H1 (cell line): Measurements from ENCODE around the gene DBH. TPM values are rescaled to one million over a fixed set of nuclear protein-coding genes. Genes with fewer than 3 reads are reported as not detected.

Experiments used
- CTCF ChIA-PET: fragments of 300-600 bp; sonication (Branson Sonifier 250); formaldehyde crosslinking; loops from one replicate; lab custom pipeline; 2021; ENCODE audit not compliant: partially characterized antibody; lab: Charles Lee
- POLR2A ChIA-PET: fragments of 300-600 bp; sonication (Branson Sonifier 250); formaldehyde crosslinking; loops from one replicate; lab custom pipeline; 2021; ENCODE audit warnings: inconsistent platforms; ENCODE audit not compliant: partially characterized antibody; lab: Charles Lee
- DNase-seq, 2 experiments: peaks; one replicate each; pipeline versions ENCODE4 v3.0.0 to v3.0.0-alpha.2; 2010 to 2022; ENCODE audit warnings: low spot score in 2 of 2, low read depth in 1 of 2, mixed read lengths in 1 of 2
- FAIRE-seq: peaks from 2 replicates; lab custom pipeline; 2011; peaks lifted over from hg19 to GRCh38; lab: Jason Lieb, UNC
- H2AFZ ChIP-seq: 2 replicates; pipeline ENCODE4 v1.8.1; 2012; ENCODE audit warnings: low read length, inconsistent platforms
- H2AK5ac ChIP-seq: 2 replicates; pipeline ENCODE4 v1.6.1; 2013; ENCODE audit warnings: low read depth, low read length
- H2BK120ac ChIP-seq: replicated peaks from 2 replicates; pipeline ENCODE3; 2013; ENCODE audit warnings: low read depth, low read length, inconsistent platforms
- H2BK12ac ChIP-seq: 2 replicates; pipeline ENCODE4 v1.6.1; 2013; ENCODE audit warnings: low read depth, low read length
- H2BK15ac ChIP-seq: 2 replicates; pipeline ENCODE4 v1.6.1; 2013; ENCODE audit warnings: low read length
- H2BK20ac ChIP-seq: 2 replicates; pipeline ENCODE4 v1.6.1; 2013; ENCODE audit warnings: low read length
- H2BK5ac ChIP-seq: 2 replicates; pipeline ENCODE4 v1.6.1; 2013; ENCODE audit warnings: low read depth, low read length
- H3K14ac ChIP-seq: 2 replicates; pipeline ENCODE4 v1.6.1; 2013; ENCODE audit warnings: inconsistent platforms; ENCODE audit not compliant: insufficient read length
- H3K18ac ChIP-seq: 2 replicates; pipeline ENCODE4 v1.6.1; 2013; ENCODE audit warnings: low read length; ENCODE audit errors: extremely low read depth
- H3K23ac ChIP-seq: 2 replicates; pipeline ENCODE4 v1.6.1; 2013; ENCODE audit warnings: inconsistent platforms; ENCODE audit not compliant: insufficient read length
- H3K23me2 ChIP-seq: 2 replicates; pipeline ENCODE4 v1.6.1; 2013; ENCODE audit warnings: low read depth, low read length
- H3K27ac ChIP-seq: 2 replicates; pipeline ENCODE4 v1.6.1; 2011; ENCODE audit warnings: low read depth, low read length, inconsistent platforms
- H3K27me3 ChIP-seq, 4 experiments: replicated peaks in 1 of 4; 1 replicate in 1 of 4; 2 replicates in 3 of 4; pipeline versions ENCODE4 v1.6.1 to v1.8.1; 2011 to 2013; ENCODE audit warnings: low read length in 3 of 4, mild to moderate bottlenecking in 3 of 4, inconsistent platforms in 2 of 4, mixed read lengths in 2 of 4, moderate library complexity in 1 of 4; ENCODE audit not compliant: control insufficient read depth in 3 of 4, insufficient read depth in 3 of 4; ENCODE audit errors: extremely low read depth in 1 of 4
- H3K36me3 ChIP-seq, 4 experiments: 2 replicates each; pipeline versions ENCODE4 v1.6.1 to v1.8.1; 2011 to 2013; ENCODE audit warnings: mild to moderate bottlenecking in 4 of 4, low read length in 3 of 4, moderate library complexity in 2 of 4, control low read depth in 1 of 4, inconsistent platforms in 1 of 4; ENCODE audit not compliant: insufficient read depth in 4 of 4, control insufficient read depth in 2 of 4
- H3K4ac ChIP-seq: replicated peaks from 2 replicates; pipeline ENCODE3; 2013; ENCODE audit warnings: low read length, low read depth, mixed read lengths, inconsistent platforms; ENCODE audit not compliant: insufficient read length
- H3K4me1 ChIP-seq, 4 experiments: replicated peaks in 1 of 4; 1 replicate in 1 of 4; 2 replicates in 3 of 4; pipeline versions ENCODE4 v1.6.1 to v1.8.1; 2011 to 2013; ENCODE audit warnings: low read length in 3 of 4, inconsistent platforms in 2 of 4, mixed read lengths in 1 of 4; ENCODE audit not compliant: insufficient read depth in 4 of 4, control insufficient read depth in 3 of 4
- H3K4me2 ChIP-seq, 2 experiments: 2 replicates each; pipeline versions ENCODE4 v1.6.1 to v1.8.1; 2011 to 2013; ENCODE audit warnings: low read depth in 2 of 2, low read length in 2 of 2, control low read depth in 1 of 2, inconsistent platforms in 1 of 2, mild to moderate bottlenecking in 1 of 2; ENCODE audit not compliant: insufficient read depth in 1 of 2
- H3K4me3 ChIP-seq, 4 experiments: fragments of 200-600, 300-600 bp in 1 of 4; sonication (generic), shearing (Covaris generic), sonication (Bioruptor Twin) in 1 of 4; 2 replicates each; pipeline versions ENCODE4 v1.5.1 to v1.8.1; 2011 to 2016; ENCODE audit warnings: low read length in 4 of 4, low read depth in 3 of 4, control low read depth in 2 of 4, inconsistent platforms in 2 of 4, mild to moderate bottlenecking in 2 of 4, mixed read lengths in 1 of 4, moderate library complexity in 1 of 4; ENCODE audit not compliant: insufficient read depth in 2 of 4; ENCODE audit errors: extremely low read depth in 1 of 4
- H3K56ac ChIP-seq: replicated peaks from 2 replicates; pipeline ENCODE3; 2013; ENCODE audit warnings: low read depth, mild to moderate bottlenecking, mixed read lengths, low read length, inconsistent platforms; ENCODE audit not compliant: insufficient read length
- H3K79me1 ChIP-seq: 2 replicates; pipeline ENCODE4 v1.6.1; 2013; ENCODE audit warnings: low read depth, low read length, control low read depth
- H3K79me2 ChIP-seq, 2 experiments: 2 replicates each; pipeline versions ENCODE4 v1.6.1 to v1.8.1; 2012 to 2013; ENCODE audit warnings: low read length in 2 of 2, mild to moderate bottlenecking in 2 of 2, inconsistent platforms in 1 of 2; ENCODE audit not compliant: insufficient read depth in 2 of 2, control insufficient read depth in 1 of 2
- H3K9ac ChIP-seq, 4 experiments: replicated peaks in 1 of 4; 1 replicate in 1 of 4; 2 replicates in 3 of 4; pipeline versions ENCODE4 v1.6.1 to v1.8.1; 2011 to 2013; ENCODE audit warnings: low read depth in 3 of 4, low read length in 3 of 4, control low read depth in 2 of 4, mild to moderate bottlenecking in 2 of 4, moderate library complexity in 2 of 4, inconsistent platforms in 1 of 4; ENCODE audit errors: extremely low read depth in 1 of 4
- H3K9me3 ChIP-seq, 2 experiments: 2 replicates each; pipeline versions ENCODE4 v1.6.1 to v1.8.1; 2012 to 2013; ENCODE audit warnings: mild to moderate bottlenecking in 2 of 2, moderate library complexity in 2 of 2, control low read depth in 1 of 2, inconsistent platforms in 1 of 2, low read depth in 1 of 2, low read length in 1 of 2, mixed read lengths in 1 of 2; ENCODE audit not compliant: insufficient read depth in 2 of 2
- H4K20me1 ChIP-seq, 2 experiments: replicated peaks in 1 of 2; 2 replicates each; pipeline versions ENCODE3 to v1.8.1; 2011 to 2013; ENCODE audit warnings: inconsistent platforms in 2 of 2, low read length in 2 of 2, mild to moderate bottlenecking in 1 of 2; ENCODE audit not compliant: insufficient read depth in 2 of 2, control insufficient read depth in 1 of 2
- H4K5ac ChIP-seq: 2 replicates; pipeline ENCODE4 v1.6.1; 2013; ENCODE audit warnings: low read length, low read depth, mixed read lengths, inconsistent platforms; ENCODE audit not compliant: insufficient read length
- H4K8ac ChIP-seq: 2 replicates; pipeline ENCODE4 v1.8.0; 2013; ENCODE audit warnings: mild to moderate bottlenecking, moderate library complexity, low read length, inconsistent platforms; ENCODE audit not compliant: insufficient read depth; ENCODE audit errors: extremely low read depth
- H4K91ac ChIP-seq: replicated peaks from 2 replicates; pipeline ENCODE3; 2013; ENCODE audit warnings: low read length, mixed read lengths, inconsistent platforms; ENCODE audit not compliant: insufficient read length
- ASH2L ChIP-seq: fragments of 200-600, 300-600 bp; sonication (generic); IDR thresholded peaks from one replicate; pipeline ENCODE4 v1.7.1; 2017; ENCODE audit warnings: low read length
- CBX5 ChIP-seq: fragments of 300-800, 300-1000 bp; sonication (generic); IDR thresholded peaks from 2 replicates; pipeline ENCODE4 v1.7.1; 2016; ENCODE audit warnings: antibody characterized with exemption, low read length, low read depth
- CHD2 ChIP-seq: IDR thresholded peaks from 2 replicates; pipeline ENCODE4 v1.6.1; 2012; ENCODE audit warnings: low read length, improper control_type of control experiment
- CTCF ChIP-seq, 3 experiments: IDR thresholded peaks; 1 replicate in 2 of 3; 2 replicates in 1 of 3; pipeline versions ENCODE4 v1.5.1 to v1.6.1; 2011; ENCODE audit warnings: low read length in 3 of 3, mild to moderate bottlenecking in 3 of 3, inconsistent platforms in 2 of 3, low read depth in 1 of 3, moderate library complexity in 1 of 3; ENCODE audit not compliant: insufficient read depth in 1 of 3; ENCODE audit errors: control extremely low read depth in 1 of 3
- GABPA ChIP-seq: IDR thresholded peaks from 2 replicates; pipeline ENCODE4 v1.6.1; 2011; ENCODE audit warnings: mild to moderate bottlenecking, low read length, moderate library complexity, borderline replicate concordance; ENCODE audit not compliant: insufficient read depth
- HDAC6 ChIP-seq: IDR thresholded peaks from one replicate; pipeline ENCODE4 v1.7.1; 2012; ENCODE audit warnings: low read depth, mild to moderate bottlenecking, inconsistent platforms, low read length, moderate library complexity
- POLR2A ChIP-seq, 2 experiments: IDR thresholded peaks; 1 replicate in 1 of 2; 2 replicates in 1 of 2; pipeline ENCODE4 v1.6.1; 2011; ENCODE audit warnings: low read depth in 2 of 2, low read length in 2 of 2, mild to moderate bottlenecking in 2 of 2; ENCODE audit errors: control extremely low read depth in 1 of 2
- RBBP5 ChIP-seq: IDR thresholded peaks from 2 replicates; pipeline ENCODE4 v1.7.1; 2012; ENCODE audit warnings: low read depth, mild to moderate bottlenecking, inconsistent platforms, low read length, moderate library complexity, borderline replicate concordance
- SP1 ChIP-seq: IDR thresholded peaks from 2 replicates; pipeline ENCODE4 v1.6.1; 2011; ENCODE audit warnings: low read depth, low read length
- SUZ12 ChIP-seq: fragments of 200-600 bp; sonication (generic); IDR thresholded peaks from 2 replicates; pipeline ENCODE4 v1.6.1; 2012; ENCODE audit warnings: mild to moderate bottlenecking, inconsistent platforms, low read length, moderate library complexity, mixed read lengths
- WGBS, 2 experiments: shearing (Covaris generic) in 1 of 2; methylation state at CpG; one replicate each; pipeline versions ENCODE4 v1.1.6 to v1.1.7; 2013 to 2015; ENCODE audit warnings: low lambda C conversion rate in 2 of 2, mixed read lengths in 2 of 2, inconsistent platforms in 1 of 2, low coverage in 1 of 2, missing lambda C conversion rate in 1 of 2; ENCODE audit not compliant: insufficient replicate concordance in 2 of 2, insufficient coverage in 1 of 2, insufficient read length in 1 of 2; ENCODE audit errors: extremely low coverage in 1 of 2, missing lambda C conversion rate in 1 of 2; 5-methylcytosine and 5-hydroxymethylcytosine counted together
- polyA plus RNA-seq, 7 experiments: library from polyadenylated mRNA; depleted of rRNA in 3 of 7; stranded (reverse) in 5 of 7; unstranded in 2 of 7; fragments of >200 nt in 5 of 7; fragments of 200-250 nt in 2 of 7; gene quantifications; 1 replicate in 5 of 7; 2 replicates in 1 of 7; 4 replicates in 1 of 7; pipeline versions ENCODE4 v1.2.1 to v1.2.3, GENCODE V29; 2011 to 2013; ENCODE audit warnings: missing spikeins in 2 of 7, mixed read lengths in 2 of 7
- total RNA-seq: library from RNA; stranded (reverse); fragmentation: NEBNext Ultra II Directional; extraction: Animal tissue kit (Norgen Biotek cat#: 25700); gene quantifications from 2 replicates; pipeline ENCODE4 v1.2.1, GENCODE V29; 2021

Gene DBH
- total and polyA plus RNA-seq, 2 of the 8 experiments (the other 6 are each of a cell fraction or from before 2014, with no cell fraction given) = 0.18 TPM; not detected in 1

- Histone ChIP-seq H3K4me1 (peaks cover 0 to 5% (median 0%) of the 10 kb centered on the region in 4 experiments; a peak in 1 of 7 replicates), H3K79me1 (no peaks in the 10 kb centered on the region; the same call in 1 of the 2 replicates), H3K36me3 (no peaks in the 10 kb centered on the region), H3K4ac (no peak overlapping the region), H3K9ac (no peak overlapping the region), H2BK20ac (no peak overlapping the region), H3K18ac (no peak overlapping the region), H3K14ac (no peak overlapping the region), H4K91ac (no peak overlapping the region), H3K23ac (no peak overlapping the region), H3K56ac (no peak overlapping the region), H2BK120ac (no peak overlapping the region), H3K9me3 (no peaks in the 10 kb centered on the region), H2BK5ac (no peak overlapping the region), H3K23me2 (0 out of 2 replicates have a peak, but pooled peaks cover 1% of the 10 kb centered on the region), H3K27ac (no peak overlapping the region), H4K8ac (no peak overlapping the region), H4K5ac (no peak overlapping the region), H3K4me2 (no peak overlapping the region), H3K4me3 (no peak overlapping the region), H2AFZ (no peak overlapping the region), H2AK5ac (no peak overlapping the region), H3K27me3 (no peaks in the 10 kb centered on the region), H4K20me1 (peaks cover 0 to 1% of the 10 kb centered on the region in 2 experiments), H3K79me2 (no peaks in the 10 kb centered on the region), H2BK15ac (no peak overlapping the region), H2BK12ac (no peak overlapping the region)
- CTCF ChIA-PET = interaction anchor here (0.7 to 1.8 kb wide), 4 partner anchors 13 to 110 kb away, joined by 3 to 4 read pairs (median 4); partner anchors contain the start of gene ADAMTSL2
- DNase-seq = no peak
- WGBS, 2 experiments = 81% methylated on average over 23 of the region's 23 CpGs; no CpG with 5 or more reads in 1 of the 2 experiments
- POLR2A ChIA-PET = interaction anchor here (0.6 to 1.5 kb wide), 3 partner anchors 12 to 31 kb away, joined by 3 to 7 read pairs (median 5); no protein-coding TSS in a partner anchor
- FAIRE-seq = no peak
- TF ChIP-seq RBBP5 (no peak), CHD2 (no peak), HDAC6 (no peak), SUZ12 (no peak), ASH2L (no peak), SP1 (no peak), CTCF (IDR thresholded peaks at IDR 0.05; ENCODE audit: control extremely low read depth in 1 of 3, insufficient read depth in 1 of 3, low read depth in 1 of 3, low read length in 3 of 3) (no peak), GABPA (no peak), POLR2A (IDR thresholded peaks at IDR 0.05; ENCODE audit: control extremely low read depth in 1 of 2, low read depth in 2 of 2, low read length in 2 of 2) (no peak), CBX5 (no peak)
Measured at GRCh38 chr9:133643978-133644760, 8.0 kb downstream of the DBH start.
